Ovary (tissue), 9 donors: ENCODE data around the gene DMRT3. TPM values are rescaled to one million over a fixed set of nuclear protein-coding genes. Genes with fewer than 3 reads are reported as not detected.
"Not testable (repeated sequence)": the region's sequence is repeated elsewhere in the genome, so short reads cannot be mapped to it uniquely, and the experiment has no call there.

ENCODE experiments used
- DNase-seq, 5 donors: peaks; one replicate each; pipeline ENCODE4 v3.0.0-alpha.2; 2019 to 2020
- H3K27ac ChIP-seq, 2 donors: fragments of 200-600 bp; one replicate each; pipeline versions ENCODE4 v1.5.1 to v1.8.0; 2019 to 2022
- H3K27me3 ChIP-seq: fragments of 200-600 bp; one replicate; pipeline ENCODE4 v1.8.0; 2022
- H3K36me3 ChIP-seq: fragments of 200-600 bp; sonication (generic); one replicate; pipeline ENCODE4 v1.5.1; 2019
- H3K4me1 ChIP-seq: one replicate; pipeline ENCODE4 v1.8.1; 2013; ENCODE audit warnings: mild to moderate bottlenecking, moderate library complexity; ENCODE audit not compliant: insufficient read depth
- H3K4me3 ChIP-seq: fragments of 200-600 bp; sonication (generic); one replicate; pipeline ENCODE4 v1.5.1; 2017
- H3K9me3 ChIP-seq, 2 donors: fragments of 200-600 bp in 1 of 2; sonication (generic) in 1 of 2; one replicate each; pipeline versions ENCODE4 v1.5.1 to v1.8.1; 2013 to 2019; ENCODE audit warnings: mild to moderate bottlenecking in 1 of 2, moderate library complexity in 1 of 2
- EP300 ChIP-seq: sonication (generic); formaldehyde crosslinking; IDR thresholded peaks from one replicate; pipeline ENCODE4 v1.6.1; 2017; ENCODE audit warnings: antibody characterized with exemption
- POLR2A ChIP-seq: fragments of 450-650 bp; IDR thresholded peaks from one replicate; pipeline ENCODE4 v1.6.1; 2017; ENCODE audit warnings: antibody characterized with exemption, mild to moderate bottlenecking, moderate library complexity
- WGBS, 3 donors: extraction: QIAGEN DNeasy Blood & Tissue Kit in 1 of 3; methylation state at CpG; one replicate each; pipeline versions ENCODE4 v1.1.5 to v1.1.7; 2013 to 2017; 5-methylcytosine and 5-hydroxymethylcytosine counted together
- intact Hi-C, 4 donors: fragments of 100-400 bp; cut with DNase I; formaldehyde crosslinking; loops; one replicate each; pipeline versions ENCODE4 v1.11.0 to v1.15.1; 2022 to 2023
- polyA plus RNA-seq, 2 donors: library from polyadenylated mRNA; stranded (reverse); fragments of 200-250 nt in 1 of 2; fragments of 350-450 nt in 1 of 2; fragmentation: Illumina TruSeq in 1 of 2; extraction: RNeasy Lipid Tissue Mini Kit (QIAGEN cat#74804) in 1 of 2; gene quantifications; one replicate each; pipeline ENCODE4 v1.2.3, GENCODE V29; 2013 to 2014
- total RNA-seq, 7 donors: library from RNA; depleted of rRNA in 2 of 7; stranded (reverse); fragments of >200 nt in 2 of 7; fragmentation: NEBNext Ultra II Directional in 3 of 7; extraction: Animal tissue kit (Norgen Biotek cat#: 25700) in 3 of 7; gene quantifications; one replicate each; pipeline versions ENCODE4 v1.1.0 to v1.2.4, GENCODE V29; 2016 to 2023
- TF ChIP-seq, protein P1 (sequence below), 3 donors: fragments of 450-650 bp in 2 of 3; fragments of 200-600 bp in 1 of 3; IDR thresholded peaks; one replicate each; pipeline versions ENCODE4 v1.5.1 to v1.8.0; 2016 to 2022; ENCODE audit warnings: antibody characterized with exemption in 3 of 3, mild to moderate bottlenecking in 1 of 3
- donor health status: DM: no; HTN: no; CAD: no; lungs with moderate emphysema.
- donor health status: DM: no; HTN: no; CAD: no.
- donor health status: Bipolar disorder and iron deficiency.
- donor health status: DM: yes; HTN: yes; CAD: no.
- donor health status: DM: no; HTN: no; CAD: no.
- donor health status: DM: yes; HTN: yes; CAD: no.

Gene DMRT3
- total and polyA plus RNA-seq, 9 donors, result 0.17 TPM; not detected in 8

DNA sequence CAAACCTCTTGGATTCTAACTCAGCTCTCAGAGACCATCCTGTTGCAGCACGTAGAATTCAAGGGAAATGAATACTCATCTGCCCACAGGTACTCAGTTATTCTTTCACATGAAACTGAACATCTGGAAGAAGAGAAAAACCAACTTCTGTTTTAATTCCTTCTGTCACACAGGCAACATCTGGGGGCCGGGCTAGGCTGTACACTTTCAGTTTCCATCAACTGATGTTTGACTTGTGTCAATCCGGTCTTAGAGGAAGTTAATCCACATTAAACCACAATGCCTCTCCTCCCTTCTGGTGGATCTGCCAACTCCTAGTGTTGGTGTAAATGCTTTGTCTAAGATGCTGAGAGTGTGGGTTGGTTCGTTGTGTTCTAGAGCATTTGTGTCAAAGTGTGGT lies 17.6 kb downstream of the DMRT3 start:
- no peaks in the 10 kb centered on the region for H3K27me3 ChIP-seq
- no peak overlapping the region for H3K4me3 ChIP-seq
- DNase-seq, result no peak
- no peaks in the 10 kb centered on the region for H3K9me3 ChIP-seq
- intact Hi-C loops, result no loop called here
- H3K36me3 ChIP-seq, result no peaks in the 10 kb centered on the region
- WGBS, 3 donors, result 67 to 82% (median 79%) methylated on average over 4 of the region's 4 CpGs
- TF ChIP-seq, protein P1, sequence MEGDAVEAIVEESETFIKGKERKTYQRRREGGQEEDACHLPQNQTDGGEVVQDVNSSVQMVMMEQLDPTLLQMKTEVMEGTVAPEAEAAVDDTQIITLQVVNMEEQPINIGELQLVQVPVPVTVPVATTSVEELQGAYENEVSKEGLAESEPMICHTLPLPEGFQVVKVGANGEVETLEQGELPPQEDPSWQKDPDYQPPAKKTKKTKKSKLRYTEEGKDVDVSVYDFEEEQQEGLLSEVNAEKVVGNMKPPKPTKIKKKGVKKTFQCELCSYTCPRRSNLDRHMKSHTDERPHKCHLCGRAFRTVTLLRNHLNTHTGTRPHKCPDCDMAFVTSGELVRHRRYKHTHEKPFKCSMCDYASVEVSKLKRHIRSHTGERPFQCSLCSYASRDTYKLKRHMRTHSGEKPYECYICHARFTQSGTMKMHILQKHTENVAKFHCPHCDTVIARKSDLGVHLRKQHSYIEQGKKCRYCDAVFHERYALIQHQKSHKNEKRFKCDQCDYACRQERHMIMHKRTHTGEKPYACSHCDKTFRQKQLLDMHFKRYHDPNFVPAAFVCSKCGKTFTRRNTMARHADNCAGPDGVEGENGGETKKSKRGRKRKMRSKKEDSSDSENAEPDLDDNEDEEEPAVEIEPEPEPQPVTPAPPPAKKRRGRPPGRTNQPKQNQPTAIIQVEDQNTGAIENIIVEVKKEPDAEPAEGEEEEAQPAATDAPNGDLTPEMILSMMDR (IDR thresholded peaks at IDR 0.05), result no peak
- TF ChIP-seq POLR2A (no peak), EP300 (no peak)
- H3K27ac ChIP-seq, result no peak overlapping the region
- H3K4me1 ChIP-seq, result no peaks in the 10 kb centered on the region

DNA sequence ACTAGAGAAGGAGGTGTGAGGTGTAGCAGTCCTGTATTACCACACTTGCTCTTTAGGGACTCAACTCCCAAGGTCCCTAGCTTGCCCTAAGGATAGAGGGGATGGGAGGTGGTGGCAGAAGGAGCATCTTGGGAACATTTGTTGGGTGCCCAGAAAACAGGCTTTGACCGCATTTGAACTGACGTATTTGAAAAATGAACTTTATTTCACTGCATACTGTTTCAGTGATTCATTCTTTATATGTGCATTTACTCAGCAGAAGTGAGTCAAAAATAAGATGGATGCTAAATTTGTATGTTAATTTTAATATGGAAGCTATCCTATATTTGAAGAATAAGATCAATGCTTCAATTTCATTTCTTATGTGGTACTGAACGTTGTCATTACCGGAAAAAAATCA lies 18.7 kb downstream of the DMRT3 start:
- H3K36me3 ChIP-seq, result no peaks in the 10 kb centered on the region
- 78 to 81% (median 81%) methylated on average over 4 of the region's 4 CpGs for WGBS, 3 donors
- intact Hi-C loops, result no loop called here
- H3K9me3 ChIP-seq, result no peaks in the 10 kb centered on the region
- H3K4me1 ChIP-seq, result no peaks in the 10 kb centered on the region
- no peak overlapping the region for H3K4me3 ChIP-seq
- H3K27me3 ChIP-seq, result no peaks in the 10 kb centered on the region
- TF ChIP-seq EP300 (no peak), POLR2A (no peak)
- TF ChIP-seq, protein P1 (IDR thresholded peaks at IDR 0.05), result no peak
- no peak overlapping the region for H3K27ac ChIP-seq
- no peak for DNase-seq

DNA sequence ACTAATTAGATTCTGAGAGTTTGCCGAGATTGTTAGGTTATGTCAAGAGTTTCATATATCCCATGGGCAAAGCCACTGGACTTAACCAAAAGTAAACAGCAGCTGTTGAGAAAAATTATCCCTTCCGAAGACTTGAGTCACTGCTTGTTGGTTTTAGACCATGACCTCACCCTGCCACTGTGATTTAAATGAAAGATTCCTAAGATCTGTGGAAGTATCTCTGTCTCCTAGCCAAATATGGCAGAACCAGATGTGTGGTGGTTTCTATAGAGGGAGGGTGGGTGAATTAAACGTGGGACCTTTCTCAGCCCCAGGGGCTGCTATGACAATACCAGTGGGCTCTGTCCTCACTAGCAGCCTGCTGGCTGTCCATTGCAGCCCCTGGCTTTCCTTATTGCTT lies 19.3 kb downstream of the DMRT3 start:
- Histone ChIP-seq H3K36me3 (no peaks in the 10 kb centered on the region), H3K4me1 (no peaks in the 10 kb centered on the region), H3K9me3 (no peaks in the 10 kb centered on the region), H3K4me3 (no peak overlapping the region), H3K27ac (no peak overlapping the region), H3K27me3 (no peaks in the 10 kb centered on the region)
- intact Hi-C loops, result no loop called here
- no peak for TF ChIP-seq EP300
- TF ChIP-seq POLR2A, result no peak
- TF ChIP-seq, protein P1 (IDR thresholded peaks at IDR 0.05), result no peak
- 27 to 34% (median 27%) methylated on average over 3 of the region's 3 CpGs for WGBS, 3 donors
- no peak for DNase-seq

DNA sequence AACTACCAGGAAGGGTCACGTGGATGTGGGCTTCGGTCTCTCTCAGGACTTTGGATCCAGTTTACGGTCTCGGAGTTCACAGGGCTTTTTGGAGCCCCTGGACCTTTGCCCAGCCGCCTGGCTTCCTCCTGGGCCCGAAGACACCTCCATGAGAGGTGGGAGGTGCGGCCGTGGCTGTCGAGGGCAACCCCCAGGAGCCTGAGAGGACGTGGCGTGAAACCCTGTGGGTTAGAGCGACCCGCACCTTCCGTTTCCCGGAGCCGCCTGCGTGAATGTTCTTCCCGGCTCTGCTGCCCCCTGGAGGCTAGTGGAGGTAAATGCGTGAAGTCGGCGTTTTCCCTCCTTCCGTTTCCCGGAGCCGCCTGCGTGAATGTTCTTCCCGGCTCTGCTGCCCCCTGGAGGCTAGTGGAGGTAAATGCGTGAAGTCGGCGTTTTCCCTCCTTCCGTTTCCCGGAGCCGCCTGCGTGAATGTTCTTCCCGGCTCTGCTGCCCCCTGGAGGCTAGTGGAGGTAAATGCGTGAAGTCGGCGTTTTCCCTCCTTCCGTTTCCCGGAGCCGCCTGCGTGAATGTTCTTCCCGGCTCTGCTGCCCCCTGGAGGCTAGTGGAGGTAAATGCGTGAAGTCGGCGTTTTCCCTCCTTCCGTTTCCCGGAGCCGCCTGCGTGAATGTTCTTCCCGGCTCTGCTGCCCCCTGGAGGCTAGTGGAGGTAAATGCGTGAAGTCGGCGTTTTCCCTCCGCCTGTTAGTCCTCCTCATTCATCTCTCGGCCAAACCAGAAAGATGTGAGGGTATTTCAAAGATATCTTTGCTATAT lies 22.1 kb downstream of the DMRT3 start:
- H3K36me3 ChIP-seq, H3K27me3 ChIP-seq, H3K4me1 ChIP-seq, intact Hi-C loops, H3K9me3 ChIP-seq, DNase-seq, H3K4me3 ChIP-seq, H3K27ac ChIP-seq: not testable (repeated sequence)
- WGBS, 3 donors, result 66 to 72% (median 71%) methylated on average over 23 to 33 of the region's 55 CpGs

DNA sequence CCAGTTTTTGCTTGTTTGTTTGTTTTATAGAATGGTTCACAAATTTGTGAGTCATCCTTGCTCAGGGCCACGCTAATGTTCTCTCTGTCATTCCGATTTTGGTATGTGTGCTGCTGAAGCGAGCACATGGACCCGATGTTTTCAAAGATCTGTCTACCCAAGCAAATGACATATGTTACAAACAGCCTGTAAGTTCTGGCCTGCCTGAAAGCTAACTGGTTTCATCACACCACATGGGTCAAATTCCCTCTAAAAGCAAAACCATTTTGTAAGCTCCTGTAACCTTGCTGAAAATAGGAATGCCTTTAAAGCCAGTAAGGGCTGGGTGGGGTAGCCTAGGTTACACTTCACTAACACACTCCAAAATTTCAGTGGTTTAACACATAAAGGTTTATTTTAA lies 25.4 kb downstream of the DMRT3 start:
- Histone ChIP-seq H3K9me3 (no peaks in the 10 kb centered on the region), H3K27me3 (no peaks in the 10 kb centered on the region), H3K4me3 (no peak overlapping the region), H3K4me1 (no peaks in the 10 kb centered on the region), H3K36me3 (no peaks in the 10 kb centered on the region), H3K27ac (no peak overlapping the region)
- no peak for DNase-seq
- intact Hi-C loops, result loop anchor here in 1 of 4 donors (10.0 kb wide), 1 partner anchor 617 kb away; no protein-coding TSS in a partner anchor
- TF ChIP-seq EP300 (no peak), POLR2A (no peak)
- TF ChIP-seq, protein P1 (IDR thresholded peaks at IDR 0.05), result no peak
- WGBS, 3 donors, result 74 to 81% (median 81%) methylated on average over 4 of the region's 4 CpGs
